ENCODE data around the gene DEFB131B.
"Not testable (repeated sequence)": the region's sequence is repeated elsewhere in the genome, so short reads cannot be mapped to it uniquely, and the experiment has no call there.

DNA sequence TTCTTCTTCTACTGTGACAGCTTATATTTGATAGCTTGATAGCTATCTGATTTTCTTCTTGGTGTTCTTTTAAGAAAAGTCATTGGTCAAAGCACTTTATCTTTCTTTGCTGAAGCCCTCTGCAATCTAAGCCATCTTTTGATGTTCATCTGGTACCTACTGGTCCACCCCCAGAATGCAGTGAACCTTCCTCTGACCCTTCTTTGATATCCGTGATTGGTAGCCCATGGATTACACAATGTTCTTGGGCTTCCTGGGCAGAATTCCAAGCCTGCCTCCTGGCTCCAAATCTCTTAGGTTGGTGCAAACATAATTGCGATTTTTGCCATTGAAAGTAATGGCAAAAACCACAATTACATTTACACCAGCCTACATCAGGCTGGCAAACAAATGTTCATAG is 2.0 kb upstream of the DEFB131B start:
- TF ChIP-seq, protein P1, sequence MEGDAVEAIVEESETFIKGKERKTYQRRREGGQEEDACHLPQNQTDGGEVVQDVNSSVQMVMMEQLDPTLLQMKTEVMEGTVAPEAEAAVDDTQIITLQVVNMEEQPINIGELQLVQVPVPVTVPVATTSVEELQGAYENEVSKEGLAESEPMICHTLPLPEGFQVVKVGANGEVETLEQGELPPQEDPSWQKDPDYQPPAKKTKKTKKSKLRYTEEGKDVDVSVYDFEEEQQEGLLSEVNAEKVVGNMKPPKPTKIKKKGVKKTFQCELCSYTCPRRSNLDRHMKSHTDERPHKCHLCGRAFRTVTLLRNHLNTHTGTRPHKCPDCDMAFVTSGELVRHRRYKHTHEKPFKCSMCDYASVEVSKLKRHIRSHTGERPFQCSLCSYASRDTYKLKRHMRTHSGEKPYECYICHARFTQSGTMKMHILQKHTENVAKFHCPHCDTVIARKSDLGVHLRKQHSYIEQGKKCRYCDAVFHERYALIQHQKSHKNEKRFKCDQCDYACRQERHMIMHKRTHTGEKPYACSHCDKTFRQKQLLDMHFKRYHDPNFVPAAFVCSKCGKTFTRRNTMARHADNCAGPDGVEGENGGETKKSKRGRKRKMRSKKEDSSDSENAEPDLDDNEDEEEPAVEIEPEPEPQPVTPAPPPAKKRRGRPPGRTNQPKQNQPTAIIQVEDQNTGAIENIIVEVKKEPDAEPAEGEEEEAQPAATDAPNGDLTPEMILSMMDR (conservative IDR thresholded peaks at IDR 0.05; ENCODE audit: low read length): not testable (repeated sequence)
- TF ChIP-seq EZH2phosphoT487 (IDR thresholded peaks at IDR 0.05; ENCODE audit: borderline replicate concordance): not testable (repeated sequence)

All from Loucy (cell line).